ENCODE results near the gene PLEKHF1.
A peak's percentile ranks its signal among the peaks of the same experiment; 100 is the strongest.
"Not testable (repeated sequence)": the region's sequence is repeated elsewhere in the genome, so short reads cannot be mapped to it uniquely, and the experiment has no call there.

Gene PLEKHF1

GRCh38 chr19:29665215-29665825 is at the start of gene PLEKHF1:
Gene PLEKHF1 (plus strand): TSS chr19:29665461. CDS start chr19:29673840, 8,379 bp downstream.
- DNase-seq (ENCODE audit: low spot score) = peak; percentile 60

- no peak for DNase-seq (ENCODE audit: low spot score)
Measured at GRCh38 chr19:29615891-29616425, 49.3 kb upstream of the PLEKHF1 start.

GRCh38 chr19:29616541-29616940 is 48.7 kb upstream of the PLEKHF1 start:
- DNase-seq (ENCODE audit: low spot score) = no peak

- no peak for DNase-seq (ENCODE audit: low spot score)
Measured at GRCh38 chr19:29617366-29618266, 47.6 kb upstream of the PLEKHF1 start.

GRCh38 chr19:29618434-29618833 is 46.8 kb upstream of the PLEKHF1 start:
- no peak for DNase-seq (ENCODE audit: low spot score)

GRCh38 chr19:29618871-29619270 is 46.4 kb upstream of the PLEKHF1 start:
- DNase-seq (ENCODE audit: low spot score) = no peak

- DNase-seq (ENCODE audit: low spot score) = no peak
Measured at GRCh38 chr19:29620931-29621351, 44.3 kb upstream of the PLEKHF1 start.

GRCh38 chr19:29622166-29623070 is 42.8 kb upstream of the PLEKHF1 start:
- no peak for DNase-seq (ENCODE audit: low spot score)

GRCh38 chr19:29623726-29624488 is 41.4 kb upstream of the PLEKHF1 start:
- no peak for DNase-seq (ENCODE audit: low spot score)

- DNase-seq (ENCODE audit: low spot score) = no peak
Measured at GRCh38 chr19:29624489-29625185, 40.6 kb upstream of the PLEKHF1 start.

- DNase-seq (ENCODE audit: low spot score) = no peak
Measured at GRCh38 chr19:29625186-29625651, 40.0 kb upstream of the PLEKHF1 start.

GRCh38 chr19:29626386-29626785 is 38.9 kb upstream of the PLEKHF1 start:
- DNase-seq (ENCODE audit: low spot score) = no peak

GRCh38 chr19:29626832-29627231 is 38.4 kb upstream of the PLEKHF1 start:
- DNase-seq (ENCODE audit: low spot score) = not testable (repeated sequence)

GRCh38 chr19:29628661-29629385 is 36.4 kb upstream of the PLEKHF1 start:
- no peak for DNase-seq (ENCODE audit: low spot score)

- DNase-seq (ENCODE audit: low spot score) = no peak
Measured at GRCh38 chr19:29629836-29630534, 35.3 kb upstream of the PLEKHF1 start.

- no peak for DNase-seq (ENCODE audit: low spot score)
Measured at GRCh38 chr19:29630655-29631054, 34.6 kb upstream of the PLEKHF1 start.

- DNase-seq (ENCODE audit: low spot score) = no peak
Measured at GRCh38 chr19:29631450-29631849, 33.8 kb upstream of the PLEKHF1 start.

GRCh38 chr19:29634002-29634401 is 31.3 kb upstream of the PLEKHF1 start:
- no peak for DNase-seq (ENCODE audit: low spot score)

Data from COLO829 (cell line).